HepG2 (cell line): ENCODE measurements around the gene HTRA2. TPM values are rescaled to one million over a fixed set of nuclear protein-coding genes. Genes with fewer than 3 reads are reported as not detected.

ENCODE experiments used
- HNF1B ChIP-seq: sonication (generic); formaldehyde crosslinking; IDR thresholded peaks from 2 replicates; pipeline ENCODE4 v1.5.1; 2020; ENCODE audit warnings: mild to moderate bottlenecking, moderate library complexity, missing genetic modification reagents
- KIAA2018 ChIP-seq: sonication (generic); formaldehyde crosslinking; IDR thresholded peaks from 2 replicates; pipeline ENCODE4 v1.5.0; 2020; ENCODE audit warnings: mild to moderate bottlenecking, missing genetic modification reagents, borderline replicate concordance
- PAXIP1 ChIP-seq: sonication (generic); formaldehyde crosslinking; conservative IDR thresholded peaks from 2 replicates; pipeline ENCODE4 v1.4.0; 2020; ENCODE audit warnings: mild to moderate bottlenecking, missing genetic modification reagents, moderate library complexity
- ZNF205 ChIP-seq: IDR thresholded peaks from 2 replicates; pipeline ENCODE4 v1.6.1; 2018; ENCODE audit warnings: missing biosample characterization, missing genetic modification reagents
- ZNF512 ChIP-seq: sonication (generic); formaldehyde crosslinking; IDR thresholded peaks from 2 replicates; pipeline ENCODE4 v1.4.0; 2020; ENCODE audit warnings: mild to moderate bottlenecking, missing genetic modification reagents
- ZNF512B ChIP-seq: sonication (generic); formaldehyde crosslinking; IDR thresholded peaks from 2 replicates; pipeline ENCODE4 v1.5.1; 2020; ENCODE audit warnings: missing genetic modification reagents, mild to moderate bottlenecking, borderline replicate concordance
- ZNF547 ChIP-seq: sonication (generic); formaldehyde crosslinking; IDR thresholded peaks from 2 replicates; pipeline ENCODE4 v1.5.1; 2020; ENCODE audit warnings: mild to moderate bottlenecking, missing genetic modification reagents
- polyA plus RNA-seq, 8 experiments: library from polyadenylated mRNA; depleted of rRNA in 3 of 8; stranded (reverse) in 7 of 8; unstranded in 1 of 8; fragments of >200 nt; fragmentation: Illumina TruSeq in 4 of 8; extraction: Trizol in 4 of 8; gene quantifications; 2 replicates each; pipeline versions ENCODE4 v1.2.1 to v1.2.3, GENCODE V29; 2011 to 2016; ENCODE audit warnings: low read depth in 4 of 8, missing spikeins in 1 of 8, mixed read lengths in 1 of 8; ENCODE audit not compliant: insufficient read depth in 1 of 8
- total RNA-seq, 5 experiments: library from RNA; depleted of rRNA; stranded (reverse); fragments of >200 nt; fragmentation: Illumina TruSeq; extraction: Trizol; gene quantifications; 2 replicates each; pipeline ENCODE4 v1.2.3, GENCODE V29; 2016; ENCODE audit warnings: low read depth in 1 of 5

HTRA2 gene
- total and polyA plus RNA-seq, 2 of the 13 experiments (the other 11 are each of a cell fraction or from before 2014, with no cell fraction given), result 47.7 to 50.3 TPM

- TF ChIP-seq ZNF512B (CRISPR knock-in tag) (0 out of 2 replicates have a peak, but pooled peaks have one; percentile 37), ZNF547 (CRISPR knock-in tag) (peak; percentile 72), KIAA2018 (peak; percentile 7; the same call in 1 of the 2 replicates), ZNF512 (CRISPR knock-in tag) (no peak), HNF1B (CRISPR knock-in tag) (peak; percentile 88), PAXIP1 (CRISPR knock-in tag) (peak; percentile 73; the same call in 1 of the 2 replicates), ZNF205 (no peak; the same call in 1 of the 2 replicates)
Observed at GRCh38 chr2:74502720-74503505, 26.8 kb upstream of the HTRA2 start (continued).
